Astrocyte (in vitro differentiated cells and primary cell): ENCODE measurements around the gene TP53RK. TPM values are rescaled to one million over a fixed set of nuclear protein-coding genes. Genes with fewer than 3 reads are reported as not detected.

ENCODE experiments used
- DNase-seq: peaks from one replicate; pipeline ENCODE4 v3.0.0-alpha.2; 2010; ENCODE audit warnings: low read depth
- FAIRE-seq: peaks from 2 replicates; lab custom pipeline; 2011; peaks lifted over from hg19 to GRCh38; lab: Jason Lieb, UNC
- H2AFZ ChIP-seq: 2 replicates; pipeline ENCODE4 v1.6.0; 2012; ENCODE audit warnings: low read depth, low read length, inconsistent platforms
- H3K27ac ChIP-seq: 2 replicates; pipeline ENCODE4 v1.5.1; 2011; ENCODE audit warnings: low read depth, low read length, inconsistent platforms
- H3K27me3 ChIP-seq: 2 replicates; pipeline ENCODE4 v1.6.0; 2011; ENCODE audit warnings: low read length, inconsistent platforms; ENCODE audit not compliant: insufficient read depth
- H3K36me3 ChIP-seq: 2 replicates; pipeline ENCODE4 v1.5.1; 2011; ENCODE audit warnings: low read length, inconsistent platforms; ENCODE audit not compliant: insufficient read depth
- H3K4me1 ChIP-seq: 2 replicates; pipeline ENCODE4 v1.5.1; 2011; ENCODE audit warnings: low read length, inconsistent platforms; ENCODE audit not compliant: insufficient read depth
- H3K4me2 ChIP-seq: 2 replicates; pipeline ENCODE4 v1.6.0; 2012; ENCODE audit warnings: low read length, inconsistent platforms
- H3K4me3 ChIP-seq: 2 replicates; pipeline ENCODE4 v1.5.1; 2011; ENCODE audit warnings: low read depth, mild to moderate bottlenecking, low read length, inconsistent platforms; ENCODE audit not compliant: insufficient read depth
- H3K79me2 ChIP-seq: 2 replicates; pipeline ENCODE4 v1.6.0; 2012; ENCODE audit warnings: mild to moderate bottlenecking, low read length, inconsistent platforms; ENCODE audit not compliant: insufficient read depth
- H3K9ac ChIP-seq: 2 replicates; pipeline ENCODE4 v1.6.0; 2012; ENCODE audit warnings: mild to moderate bottlenecking, low read length, inconsistent platforms
- H3K9me3 ChIP-seq: 2 replicates; pipeline ENCODE4 v1.5.1; 2012; ENCODE audit warnings: low read depth, mild to moderate bottlenecking, low read length, inconsistent platforms; ENCODE audit not compliant: insufficient read depth
- H4K20me1 ChIP-seq: 2 replicates; pipeline ENCODE4 v1.6.0; 2012; ENCODE audit warnings: low read length, inconsistent platforms; ENCODE audit not compliant: insufficient read depth
- H3K27ac Mint-ChIP-seq: one replicate; pipeline ENCODE4 v1.8.0; 2021; ENCODE audit warnings: mild to moderate bottlenecking, mixed read lengths; ENCODE audit not compliant: unreplicated experiment
- H3K27me3 Mint-ChIP-seq: one replicate; pipeline ENCODE4 v1.8.0; 2021; ENCODE audit warnings: low read depth, mixed read lengths; ENCODE audit not compliant: unreplicated experiment
- H3K36me3 Mint-ChIP-seq: one replicate; pipeline ENCODE4 v1.8.0; 2021; ENCODE audit warnings: low read depth, mixed read lengths; ENCODE audit not compliant: unreplicated experiment
- H3K4me1 Mint-ChIP-seq: one replicate; pipeline ENCODE4 v1.8.0; 2021; ENCODE audit warnings: low read depth, mixed read lengths; ENCODE audit not compliant: unreplicated experiment
- H3K4me3 Mint-ChIP-seq: one replicate; pipeline ENCODE4 v1.8.0; 2021; ENCODE audit warnings: mild to moderate bottlenecking, moderate library complexity, mixed read lengths; ENCODE audit not compliant: unreplicated experiment
- H3K9me3 Mint-ChIP-seq: one replicate; pipeline ENCODE4 v1.8.0; 2021; ENCODE audit warnings: mild to moderate bottlenecking, mixed read lengths; ENCODE audit not compliant: unreplicated experiment
- CTCF ChIP-seq: IDR thresholded peaks from 2 replicates; pipeline ENCODE4 v1.5.1; 2011; ENCODE audit warnings: low read depth, mild to moderate bottlenecking, inconsistent platforms, low read length, moderate library complexity; ENCODE audit not compliant: insufficient read depth
- EZH2 ChIP-seq: IDR thresholded peaks from 2 replicates; pipeline ENCODE4 v1.6.1; 2012; ENCODE audit warnings: mild to moderate bottlenecking, low read length, inconsistent platforms; ENCODE audit not compliant: insufficient read depth
- total RNA-seq: library from RNA; stranded (reverse); gene quantifications from 2 replicates; pipeline ENCODE4 v1.2.1, GENCODE V29; 2021

TP53RK gene
- total RNA-seq, 1 donor from 2014 or later: 16.0 TPM

GRCh38 chr20:46704714-46705377 lies 15.6 kb upstream of the TP53RK start:
- peaks cover 1% of the 10 kb centered on the region for H3K36me3 Mint-ChIP-seq
- H4K20me1 ChIP-seq: no peaks in the 10 kb centered on the region
- H3K4me3 ChIP-seq: no peak overlapping the region
- TF ChIP-seq CTCF: no peak
- no peak for TF ChIP-seq EZH2
- H3K36me3 ChIP-seq: no peaks in the 10 kb centered on the region
- H3K9me3 ChIP-seq: no peaks in the 10 kb centered on the region
- peaks cover 2% of the 10 kb centered on the region for H3K27me3 Mint-ChIP-seq
- H3K9ac ChIP-seq: no peak overlapping the region
- peak overlapping the region; percentile 21 for H2AFZ ChIP-seq
- DNase-seq: no peak
- H3K4me1 Mint-ChIP-seq: no peaks in the 10 kb centered on the region
- H3K4me3 Mint-ChIP-seq: no peak overlapping the region
- peaks cover 8% of the 10 kb centered on the region for H3K9me3 Mint-ChIP-seq
- no peak for FAIRE-seq
- H3K27me3 ChIP-seq: peaks cover 2% of the 10 kb centered on the region
- no peaks in the 10 kb centered on the region for H3K79me2 ChIP-seq
- H3K4me2 ChIP-seq: no peak overlapping the region
- no peak overlapping the region for H3K27ac ChIP-seq
- peaks cover 1% of the 10 kb centered on the region for H3K4me1 ChIP-seq
- peak overlapping the region; percentile 55 for H3K27ac Mint-ChIP-seq

- no peaks in the 10 kb centered on the region for H3K79me2 ChIP-seq
- H3K4me1 ChIP-seq: no peaks in the 10 kb centered on the region
- Mint-ChIP-seq H3K9me3 (peaks cover 12% of the 10 kb centered on the region), H3K4me3 (no peak overlapping the region), H3K36me3 (peaks cover 5% of the 10 kb centered on the region), H3K27ac (no peak overlapping the region), H3K27me3 (peaks cover 2% of the 10 kb centered on the region), H3K4me1 (no peaks in the 10 kb centered on the region)
- no peaks in the 10 kb centered on the region for H3K36me3 ChIP-seq
- H3K9me3 ChIP-seq: no peaks in the 10 kb centered on the region
- H4K20me1 ChIP-seq: no peaks in the 10 kb centered on the region
- H3K27me3 ChIP-seq: peaks cover 2% of the 10 kb centered on the region
- no peak for DNase-seq
- H3K9ac ChIP-seq: no peak overlapping the region
- no peak for FAIRE-seq
- H2AFZ ChIP-seq: no peak overlapping the region
- no peak overlapping the region for H3K4me2 ChIP-seq
- no peak for TF ChIP-seq EZH2
- no peak for TF ChIP-seq CTCF
- H3K27ac ChIP-seq: no peak overlapping the region
- H3K4me3 ChIP-seq: no peak overlapping the region
Observed at GRCh38 chr20:46703435-46703834, 14.2 kb upstream of the TP53RK start.

GRCh38 chr20:46702447-46703203 lies 13.4 kb upstream of the TP53RK start:
- no peaks in the 10 kb centered on the region for H3K79me2 ChIP-seq
- TF ChIP-seq CTCF: no peak
- no peak for TF ChIP-seq EZH2
- H3K4me3 ChIP-seq: no peak overlapping the region
- peaks cover 2% of the 10 kb centered on the region for H3K27me3 Mint-ChIP-seq
- FAIRE-seq (no peak), DNase-seq (no peak)
- H3K27ac Mint-ChIP-seq: no peak overlapping the region
- H3K9ac ChIP-seq: no peak overlapping the region
- H3K9me3 ChIP-seq: no peaks in the 10 kb centered on the region
- peaks cover 10% of the 10 kb centered on the region for H3K9me3 Mint-ChIP-seq
- H3K36me3 ChIP-seq: no peaks in the 10 kb centered on the region
- H3K36me3 Mint-ChIP-seq: peaks cover 6% of the 10 kb centered on the region
- no peak overlapping the region for H3K4me3 Mint-ChIP-seq
- H3K4me2 ChIP-seq: no peak overlapping the region
- no peaks in the 10 kb centered on the region for H4K20me1 ChIP-seq
- no peak overlapping the region for H3K27ac ChIP-seq
- H2AFZ ChIP-seq: peak overlapping the region; percentile 21
- H3K4me1 ChIP-seq: no peaks in the 10 kb centered on the region
- H3K4me1 Mint-ChIP-seq: no peaks in the 10 kb centered on the region
- H3K27me3 ChIP-seq: peaks cover 2% of the 10 kb centered on the region
